Loucy (cell line): Measurements from ENCODE around the gene S1PR2.

Experiments
- H2AFZ ChIP-seq: fragments of 200-600 bp; sonication (generic); 2 replicates; pipeline ENCODE4 v1.6.0; 2016; ENCODE audit warnings: antibody characterized with exemption, mild to moderate bottlenecking, low read length, moderate library complexity
- H3F3A ChIP-seq: fragments of 200-600 bp; 2 replicates; pipeline ENCODE4 v1.6.0; 2016; ENCODE audit warnings: antibody characterized with exemption, low read depth, mild to moderate bottlenecking
- H3K27me3 ChIP-seq: fragments of 200-600 bp; sonication (generic); 2 replicates; pipeline ENCODE4 v1.6.1; 2014; ENCODE audit warnings: low read length, mild to moderate bottlenecking; ENCODE audit not compliant: insufficient read depth, poor library complexity, severe bottlenecking
- H3K36me3 ChIP-seq: fragments of 200-600 bp; sonication (generic); 2 replicates; pipeline ENCODE4 v1.6.1; 2016; ENCODE audit warnings: low read length; ENCODE audit not compliant: insufficient read depth
- H3K4me1 ChIP-seq: fragments of 200-600 bp; sonication (generic); 2 replicates; pipeline ENCODE4 v1.5.1; 2014; ENCODE audit warnings: low read length, mild to moderate bottlenecking; ENCODE audit not compliant: insufficient read depth, poor library complexity, severe bottlenecking
- H3K4me2 ChIP-seq: fragments of 200-600 bp; sonication (generic); 2 replicates; pipeline ENCODE4 v1.6.0; 2014; ENCODE audit warnings: antibody characterized with exemption, low read length, low read depth, mild to moderate bottlenecking; ENCODE audit not compliant: poor library complexity, severe bottlenecking
- H3K4me3 ChIP-seq: fragments of 200-600 bp; sonication (generic); 2 replicates; pipeline ENCODE4 v1.5.1; 2014; ENCODE audit warnings: low read length, mild to moderate bottlenecking, mixed read lengths; ENCODE audit not compliant: poor library complexity, severe bottlenecking
- H3K79me2 ChIP-seq: fragments of 200-600 bp; sonication (generic); 2 replicates; pipeline ENCODE4 v1.6.1; 2014; ENCODE audit warnings: low read length; ENCODE audit not compliant: insufficient read depth
- H3K9ac ChIP-seq: fragments of 200-600 bp; sonication (generic); 2 replicates; pipeline ENCODE4 v1.6.0; 2014; ENCODE audit warnings: mild to moderate bottlenecking, low read depth, low read length, moderate library complexity; ENCODE audit not compliant: poor library complexity, severe bottlenecking
- H3K9me2 ChIP-seq: fragments of 200-600 bp; sonication (generic); replicated peaks from 2 replicates; pipeline ENCODE4 v1.6.1; 2016; ENCODE audit warnings: low read depth, low read length, mixed read lengths
- H3K9me3 ChIP-seq: fragments of 200-600 bp; sonication (generic); 2 replicates; pipeline ENCODE4 v1.6.1; 2014; ENCODE audit warnings: mild to moderate bottlenecking, antibody characterized with exemption, low read length, low read depth; ENCODE audit not compliant: insufficient read depth
- H4K20me1 ChIP-seq: fragments of 200-600 bp; sonication (generic); 2 replicates; pipeline ENCODE4 v1.6.0; 2014; ENCODE audit warnings: antibody characterized with exemption, low read length, mild to moderate bottlenecking; ENCODE audit not compliant: insufficient read depth, poor library complexity, severe bottlenecking
- EZH2phosphoT487 ChIP-seq: fragments of 200-600 bp; IDR thresholded peaks from 2 replicates; pipeline ENCODE4 v1.6.1; 2018; ENCODE audit warnings: antibody characterized with exemption, mild to moderate bottlenecking, moderate library complexity, borderline replicate concordance
- TF ChIP-seq, protein P1 (sequence below): fragments of 200-600 bp; sonication (generic); conservative IDR thresholded peaks from 2 replicates; pipeline ENCODE4 v1.5.1; 2014; ENCODE audit warnings: mild to moderate bottlenecking, antibody characterized with exemption, low read length

Gene S1PR2

GRCh38 chr19:10268071-10268470 is 36.9 kb upstream of the S1PR2 start:
- TF ChIP-seq, protein P1, sequence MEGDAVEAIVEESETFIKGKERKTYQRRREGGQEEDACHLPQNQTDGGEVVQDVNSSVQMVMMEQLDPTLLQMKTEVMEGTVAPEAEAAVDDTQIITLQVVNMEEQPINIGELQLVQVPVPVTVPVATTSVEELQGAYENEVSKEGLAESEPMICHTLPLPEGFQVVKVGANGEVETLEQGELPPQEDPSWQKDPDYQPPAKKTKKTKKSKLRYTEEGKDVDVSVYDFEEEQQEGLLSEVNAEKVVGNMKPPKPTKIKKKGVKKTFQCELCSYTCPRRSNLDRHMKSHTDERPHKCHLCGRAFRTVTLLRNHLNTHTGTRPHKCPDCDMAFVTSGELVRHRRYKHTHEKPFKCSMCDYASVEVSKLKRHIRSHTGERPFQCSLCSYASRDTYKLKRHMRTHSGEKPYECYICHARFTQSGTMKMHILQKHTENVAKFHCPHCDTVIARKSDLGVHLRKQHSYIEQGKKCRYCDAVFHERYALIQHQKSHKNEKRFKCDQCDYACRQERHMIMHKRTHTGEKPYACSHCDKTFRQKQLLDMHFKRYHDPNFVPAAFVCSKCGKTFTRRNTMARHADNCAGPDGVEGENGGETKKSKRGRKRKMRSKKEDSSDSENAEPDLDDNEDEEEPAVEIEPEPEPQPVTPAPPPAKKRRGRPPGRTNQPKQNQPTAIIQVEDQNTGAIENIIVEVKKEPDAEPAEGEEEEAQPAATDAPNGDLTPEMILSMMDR: no peak
- TF ChIP-seq EZH2phosphoT487: no peak
- no peak overlapping the region for H2AFZ ChIP-seq
- no peaks in the 10 kb centered on the region for H3F3A ChIP-seq
- no peaks in the 10 kb centered on the region for H3K9me2 ChIP-seq
- no peak overlapping the region for H3K4me3 ChIP-seq
- H3K9me3 ChIP-seq: no peaks in the 10 kb centered on the region
- H3K27me3 ChIP-seq: no peaks in the 10 kb centered on the region
- H3K36me3 ChIP-seq: no peaks in the 10 kb centered on the region
- no peak overlapping the region for H3K4me2 ChIP-seq
- H4K20me1 ChIP-seq: no peaks in the 10 kb centered on the region
- peaks cover 9% of the 10 kb centered on the region; the same call in 1 of the 2 replicates for H3K79me2 ChIP-seq
- H3K9ac ChIP-seq: no peak overlapping the region
- peaks cover 21% of the 10 kb centered on the region for H3K4me1 ChIP-seq

GRCh38 chr19:10266706-10267105 is 35.6 kb upstream of the S1PR2 start:
- no peak overlapping the region for H3K4me3 ChIP-seq

DNA sequence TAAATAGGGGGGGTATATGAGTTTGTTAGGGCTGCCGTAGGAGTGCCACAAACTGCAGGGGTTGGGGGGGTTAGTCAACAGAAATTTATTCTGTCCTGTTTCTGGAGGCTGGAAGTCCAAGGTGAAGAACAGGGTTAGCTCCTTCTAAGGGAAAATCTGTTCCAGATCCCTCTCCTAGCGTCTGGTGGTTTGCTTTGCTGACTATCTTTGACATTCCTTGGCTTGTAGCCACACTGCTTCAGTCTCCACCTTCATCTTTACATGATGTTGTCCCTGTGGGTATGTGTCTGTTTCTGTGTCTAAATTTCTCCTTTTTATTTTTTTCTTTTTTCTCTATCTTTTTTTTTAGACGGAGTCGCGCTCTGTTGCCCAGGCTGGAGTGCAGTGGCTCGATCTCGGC is 31.6 kb upstream of the S1PR2 start:
- Histone ChIP-seq H3K4me1 (no peaks in the 10 kb centered on the region), H2AFZ (no peak overlapping the region), H3K9ac (no peak overlapping the region), H3K4me2 (no peak overlapping the region), H3K4me3 (no peak overlapping the region), H4K20me1 (no peaks in the 10 kb centered on the region), H3K79me2 (no peaks in the 10 kb centered on the region), H3K36me3 (peaks cover 9% of the 10 kb centered on the region; the same call in 1 of the 2 replicates), H3K27me3 (no peaks in the 10 kb centered on the region), H3K9me2 (no peaks in the 10 kb centered on the region), H3K9me3 (no peaks in the 10 kb centered on the region), H3F3A (no peaks in the 10 kb centered on the region)
- TF ChIP-seq, protein P1: no peak
- no peak for TF ChIP-seq EZH2phosphoT487

More at GRCh38 chr19:10266706-10267105, 35.6 kb upstream of the S1PR2 start:
- H3K9ac ChIP-seq: no peak overlapping the region
- H2AFZ ChIP-seq: no peak overlapping the region
- H4K20me1 ChIP-seq: no peaks in the 10 kb centered on the region
- H3K4me2 ChIP-seq: no peak overlapping the region
- TF ChIP-seq, protein P1: no peak
- TF ChIP-seq EZH2phosphoT487: no peak
- peaks cover 20% of the 10 kb centered on the region for H3K4me1 ChIP-seq
- H3K9me3 ChIP-seq: no peaks in the 10 kb centered on the region
- no peaks in the 10 kb centered on the region for H3K9me2 ChIP-seq
- peaks cover 7% of the 10 kb centered on the region; the same call in 1 of the 2 replicates for H3K79me2 ChIP-seq
- H3K27me3 ChIP-seq: no peaks in the 10 kb centered on the region
- H3F3A ChIP-seq: no peaks in the 10 kb centered on the region
- no peaks in the 10 kb centered on the region for H3K36me3 ChIP-seq
